NCI-H510A treated with DMSO at 0.1 percent for 48 hours (cell line): ENCODE measurements around the gene ELK4.
A peak's percentile ranks its signal among the peaks of the same experiment; 100 is the strongest.

Experiments
- DNase-seq: peaks from one replicate; lab custom pipeline; 2025; lab: John Stamatoyannopoulos, UW

The ELK4 gene

GRCh38 chr1:205563927-205564441, 67.8 kb downstream of the ELK4 start:
- DNase-seq = peak; percentile 47

- no peak for DNase-seq
Observed at GRCh38 chr1:205561501-205562203, 70.2 kb downstream of the ELK4 start.
